Fibroblast of lung (primary cell): ENCODE measurements around the gene PEX6. TPM values are rescaled to one million over a fixed set of nuclear protein-coding genes. Genes with fewer than 3 reads are reported as not detected.

Source experiments
- DNase-seq, 2 donors: peaks; one replicate each; pipeline versions ENCODE4 v3.0.0 to v3.0.0-alpha.2; 2010; ENCODE audit warnings: low read depth in 2 of 2
- H2AFZ ChIP-seq: 2 replicates; pipeline ENCODE4 v1.5.1; 2012; ENCODE audit warnings: low read length, control low read depth, inconsistent platforms
- H3K27ac ChIP-seq: 2 replicates; pipeline ENCODE4 v1.5.1; 2011; ENCODE audit warnings: low read length, control low read depth; ENCODE audit not compliant: insufficient read depth
- H3K27me3 ChIP-seq: 2 replicates; pipeline ENCODE4 v1.5.1; 2011; ENCODE audit warnings: mild to moderate bottlenecking, low read length; ENCODE audit not compliant: control insufficient read depth, insufficient read depth
- H3K36me3 ChIP-seq: 2 replicates; pipeline ENCODE4 v1.5.1; 2011; ENCODE audit warnings: low read length; ENCODE audit not compliant: control insufficient read depth, insufficient read depth
- H3K4me1 ChIP-seq: 2 replicates; pipeline ENCODE4 v1.5.1; 2011; ENCODE audit warnings: low read length; ENCODE audit not compliant: control insufficient read depth, insufficient read depth; ENCODE audit errors: extremely low read depth
- H3K4me2 ChIP-seq: 2 replicates; pipeline ENCODE4 v1.5.1; 2011; ENCODE audit warnings: low read length, control low read depth; ENCODE audit not compliant: insufficient read depth; ENCODE audit errors: extremely low read depth
- H3K4me3 ChIP-seq, 4 experiments: fragments of 200-600 bp in 1 of 4; sonication (generic) in 1 of 4; replicated peaks in 1 of 4; 2 replicates each; pipeline ENCODE4 v1.5.1; 2011 to 2016; ENCODE audit warnings: low read length in 4 of 4, low read depth in 3 of 4, mild to moderate bottlenecking in 3 of 4, control low read depth in 2 of 4, inconsistent platforms in 1 of 4, mixed read lengths in 1 of 4; ENCODE audit not compliant: insufficient read depth in 1 of 4; ENCODE audit errors: control extremely low read depth in 1 of 4
- H3K79me2 ChIP-seq: 2 replicates; pipeline ENCODE4 v1.5.1; 2012; ENCODE audit warnings: mild to moderate bottlenecking, low read length, inconsistent platforms; ENCODE audit not compliant: control insufficient read depth, insufficient read depth
- H3K9ac ChIP-seq: 2 replicates; pipeline ENCODE4 v1.5.1; 2011; ENCODE audit warnings: mild to moderate bottlenecking, low read length, control low read depth; ENCODE audit not compliant: insufficient read depth
- H3K9me3 ChIP-seq: 2 replicates; pipeline ENCODE4 v1.5.1; 2012; ENCODE audit warnings: low read depth, low read length; ENCODE audit not compliant: control insufficient read depth, insufficient read depth
- H4K20me1 ChIP-seq: 2 replicates; pipeline ENCODE4 v1.5.1; 2011; ENCODE audit warnings: low read length; ENCODE audit not compliant: control insufficient read depth, insufficient read depth; ENCODE audit errors: extremely low read depth
- EZH2 ChIP-seq: IDR thresholded peaks from 2 replicates; pipeline ENCODE4 v1.5.1; 2012; ENCODE audit warnings: low read length, control low read depth, mild to moderate bottlenecking; ENCODE audit errors: missing control alignments
- polyA plus RNA-seq, 2 donors: library from polyadenylated mRNA; depleted of rRNA in 1 of 2; stranded (reverse) in 1 of 2; unstranded in 1 of 2; fragments of >200 nt; gene quantifications; 2 replicates each; pipeline ENCODE4 v1.2.1, GENCODE V29; 2011 to 2012; ENCODE audit warnings: missing spikeins in 1 of 2
- total RNA-seq: library from RNA; depleted of rRNA; stranded (reverse); fragments of >200 nt; gene quantifications from 2 replicates; pipeline ENCODE4 v1.2.1, GENCODE V29; 2014
- TF ChIP-seq, protein P1 (sequence below), 2 donors: IDR thresholded peaks in 1 of 2; conservative IDR thresholded peaks in 1 of 2; 1 replicate in 1 of 2; 2 replicates in 1 of 2; pipeline ENCODE4 v1.5.1; 2011 to 2012; ENCODE audit warnings: low read length in 2 of 2, control low read depth in 1 of 2, inconsistent platforms in 1 of 2, low read depth in 1 of 2, mild to moderate bottlenecking in 1 of 2

The PEX6 gene
- total and polyA plus RNA-seq, 2 donors (not counting 1 experiment from before 2014, with no cell fraction given), result 5.3 to 49.2 TPM

DNA sequence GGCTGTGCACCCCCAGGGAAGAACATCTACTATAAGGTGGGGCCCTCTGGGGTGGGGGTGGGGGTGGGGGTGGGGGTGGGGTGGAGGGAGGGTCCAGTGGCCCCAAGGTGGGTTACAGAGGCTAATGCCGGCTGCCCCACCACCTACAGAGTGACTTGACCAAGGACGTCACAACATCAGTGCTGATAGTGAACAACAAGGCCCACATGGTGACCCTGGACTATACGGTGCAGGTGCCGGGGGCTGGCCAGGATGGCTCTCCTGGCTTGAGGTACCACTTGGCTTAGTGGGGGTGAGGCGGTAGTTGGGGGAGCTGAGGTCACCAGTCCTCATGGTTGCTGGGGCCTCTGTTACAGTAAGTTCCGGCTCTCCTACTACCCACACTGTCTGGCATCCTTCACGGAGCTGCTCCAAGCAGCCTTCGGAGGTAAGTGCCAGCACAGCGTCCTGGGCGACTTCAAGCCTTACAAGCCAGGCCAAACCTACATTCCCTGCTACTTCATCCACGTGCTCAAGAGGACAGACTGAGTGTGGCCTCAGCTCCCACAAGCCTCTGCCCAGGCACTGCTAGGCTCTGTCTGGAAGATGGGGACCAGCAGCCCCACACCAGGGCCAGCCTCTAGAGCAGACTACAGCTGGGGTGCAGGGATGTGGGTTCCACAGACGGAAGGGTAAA lies 15.7 kb downstream of the PEX6 start:
- H2AFZ ChIP-seq, result no peak overlapping the region
- no peaks in the 10 kb centered on the region for H3K27me3 ChIP-seq
- no peaks in the 10 kb centered on the region for H3K79me2 ChIP-seq
- DNase-seq, result no peak
- H4K20me1 ChIP-seq, result no peaks in the 10 kb centered on the region
- H3K27ac ChIP-seq, result no peak overlapping the region
- H3K9ac ChIP-seq, result no peak overlapping the region
- TF ChIP-seq, protein P1, sequence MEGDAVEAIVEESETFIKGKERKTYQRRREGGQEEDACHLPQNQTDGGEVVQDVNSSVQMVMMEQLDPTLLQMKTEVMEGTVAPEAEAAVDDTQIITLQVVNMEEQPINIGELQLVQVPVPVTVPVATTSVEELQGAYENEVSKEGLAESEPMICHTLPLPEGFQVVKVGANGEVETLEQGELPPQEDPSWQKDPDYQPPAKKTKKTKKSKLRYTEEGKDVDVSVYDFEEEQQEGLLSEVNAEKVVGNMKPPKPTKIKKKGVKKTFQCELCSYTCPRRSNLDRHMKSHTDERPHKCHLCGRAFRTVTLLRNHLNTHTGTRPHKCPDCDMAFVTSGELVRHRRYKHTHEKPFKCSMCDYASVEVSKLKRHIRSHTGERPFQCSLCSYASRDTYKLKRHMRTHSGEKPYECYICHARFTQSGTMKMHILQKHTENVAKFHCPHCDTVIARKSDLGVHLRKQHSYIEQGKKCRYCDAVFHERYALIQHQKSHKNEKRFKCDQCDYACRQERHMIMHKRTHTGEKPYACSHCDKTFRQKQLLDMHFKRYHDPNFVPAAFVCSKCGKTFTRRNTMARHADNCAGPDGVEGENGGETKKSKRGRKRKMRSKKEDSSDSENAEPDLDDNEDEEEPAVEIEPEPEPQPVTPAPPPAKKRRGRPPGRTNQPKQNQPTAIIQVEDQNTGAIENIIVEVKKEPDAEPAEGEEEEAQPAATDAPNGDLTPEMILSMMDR (conservative IDR thresholded peaks at IDR 0.05 in 1 of 2, IDR thresholded peaks at IDR 0.05 in 1 of 2; ENCODE audit: low read depth in 1 of 2, low read length in 2 of 2), result no peak
- no peak for TF ChIP-seq EZH2
- no peak overlapping the region for H3K4me3 ChIP-seq
- H3K36me3 ChIP-seq, result peaks cover 4% of the 10 kb centered on the region
- no peaks in the 10 kb centered on the region for H3K9me3 ChIP-seq
- peaks cover 6% of the 10 kb centered on the region for H3K4me1 ChIP-seq
- no peak overlapping the region for H3K4me2 ChIP-seq

DNA sequence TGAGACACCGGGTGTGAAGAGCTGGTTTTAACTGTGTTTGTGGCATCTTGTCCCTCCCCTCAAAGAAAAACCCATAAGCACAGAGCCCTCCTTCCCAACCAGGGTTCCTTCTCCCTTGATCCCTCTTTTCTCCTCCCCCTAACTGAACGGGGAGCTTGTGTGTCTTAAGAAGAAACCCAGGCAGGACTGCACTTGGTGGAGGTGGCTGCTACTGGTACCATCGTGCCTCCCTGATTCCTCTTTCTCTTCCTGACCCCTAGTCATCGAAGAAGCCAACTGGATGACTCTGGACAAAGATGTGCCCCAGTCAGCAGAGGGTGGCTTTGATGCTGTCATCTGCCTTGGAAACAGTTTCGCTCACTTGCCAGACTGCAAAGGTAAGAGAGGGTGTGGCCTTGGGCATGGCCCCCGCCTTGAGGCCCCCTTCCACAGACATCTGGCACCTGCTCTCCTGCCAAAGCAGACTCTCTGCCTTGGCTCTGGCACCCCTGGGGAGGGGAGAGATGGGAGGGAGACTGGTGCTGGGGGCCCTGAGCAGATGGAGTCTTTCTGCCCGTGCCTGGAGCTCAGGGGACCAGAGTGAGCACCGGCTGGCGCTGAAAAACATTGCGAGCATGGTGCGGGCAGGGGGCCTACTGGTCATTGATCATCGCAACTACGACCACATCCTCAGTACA lies 16.3 kb downstream of the PEX6 start:
- H3K4me2 ChIP-seq, result no peak overlapping the region
- H3K27me3 ChIP-seq, result no peaks in the 10 kb centered on the region
- H3K27ac ChIP-seq, result no peak overlapping the region
- H4K20me1 ChIP-seq, result no peaks in the 10 kb centered on the region
- no peak overlapping the region for H2AFZ ChIP-seq
- peaks cover 4% of the 10 kb centered on the region for H3K36me3 ChIP-seq
- DNase-seq, result no peak
- H3K4me3 ChIP-seq, result no peak overlapping the region
- H3K9me3 ChIP-seq, result no peaks in the 10 kb centered on the region
- H3K9ac ChIP-seq, result no peak overlapping the region
- TF ChIP-seq, protein P1 (conservative IDR thresholded peaks at IDR 0.05 in 1 of 2, IDR thresholded peaks at IDR 0.05 in 1 of 2; ENCODE audit: low read depth in 1 of 2, low read length in 2 of 2), result no peak
- no peak for TF ChIP-seq EZH2
- H3K79me2 ChIP-seq, result no peaks in the 10 kb centered on the region
- peaks cover 6% of the 10 kb centered on the region for H3K4me1 ChIP-seq

DNA sequence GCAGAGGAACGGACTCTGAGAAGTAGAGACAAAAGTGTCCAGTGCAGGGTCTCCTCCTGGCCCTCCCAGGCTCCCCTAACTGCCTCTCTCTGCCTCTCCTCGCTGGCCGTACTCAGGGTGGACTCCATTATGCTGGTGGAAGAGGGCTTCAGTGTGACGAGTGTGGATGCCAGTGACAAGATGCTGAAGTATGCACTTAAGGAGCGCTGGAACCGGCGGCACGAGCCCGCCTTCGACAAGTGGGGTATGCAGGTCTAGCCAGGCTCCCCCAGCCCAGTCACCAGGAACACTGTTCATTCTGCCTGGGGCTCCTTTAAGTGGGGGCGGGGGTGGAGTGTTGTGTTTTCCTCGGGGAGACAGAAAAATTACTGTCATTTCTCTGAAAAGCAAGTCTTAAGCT lies 16.9 kb downstream of the PEX6 start:
- no peak overlapping the region for H3K4me2 ChIP-seq
- no peak overlapping the region for H3K4me3 ChIP-seq
- H4K20me1 ChIP-seq, result no peaks in the 10 kb centered on the region
- no peaks in the 10 kb centered on the region for H3K79me2 ChIP-seq
- H3K9me3 ChIP-seq, result no peaks in the 10 kb centered on the region
- H3K27ac ChIP-seq, result no peak overlapping the region
- no peak for DNase-seq
- TF ChIP-seq, protein P1 (conservative IDR thresholded peaks at IDR 0.05 in 1 of 2, IDR thresholded peaks at IDR 0.05 in 1 of 2; ENCODE audit: low read depth in 1 of 2, low read length in 2 of 2), result no peak
- no peak for TF ChIP-seq EZH2
- H3K36me3 ChIP-seq, result peaks cover 4% of the 10 kb centered on the region
- no peaks in the 10 kb centered on the region for H3K27me3 ChIP-seq
- no peak overlapping the region for H3K9ac ChIP-seq
- peaks cover 6% of the 10 kb centered on the region for H3K4me1 ChIP-seq
- H2AFZ ChIP-seq, result no peak overlapping the region
